Measurements from ENCODE around the gene STX10.

STX10 gene

DNA sequence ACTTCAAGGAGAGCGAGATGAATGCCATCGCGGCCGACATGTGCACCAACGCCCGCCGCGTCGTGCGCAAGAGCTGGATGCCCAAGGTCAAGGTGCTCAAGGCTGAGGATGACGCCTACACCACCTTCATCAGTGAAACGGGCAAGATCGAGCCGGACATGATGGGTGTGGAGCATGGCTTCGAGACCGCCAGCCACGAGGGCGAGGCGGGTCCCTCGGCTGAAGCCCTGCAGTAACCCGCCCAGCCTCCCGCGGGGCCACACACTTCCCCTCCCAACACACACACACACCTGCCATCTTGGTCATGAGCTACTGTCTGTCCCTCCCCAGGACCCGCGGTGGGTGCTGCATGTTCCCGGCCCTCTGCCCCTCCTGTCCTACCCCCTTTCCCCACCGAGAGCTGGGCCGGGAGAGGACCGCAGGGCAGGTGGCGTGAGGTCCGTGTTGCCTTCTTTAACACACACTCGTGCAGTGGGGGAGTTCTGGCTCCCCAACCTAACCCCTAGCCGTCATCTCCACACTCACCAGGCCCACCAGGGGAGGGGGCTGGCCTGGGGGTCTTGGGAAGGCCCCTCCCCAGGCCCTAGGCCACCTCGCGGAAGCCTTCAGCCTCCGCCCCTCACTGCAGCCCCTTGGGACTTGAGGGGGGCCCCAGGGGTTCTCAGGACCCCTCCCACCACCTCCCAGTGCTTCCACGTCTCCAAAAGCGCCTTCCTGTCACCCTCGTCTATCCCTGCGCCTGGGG is 11.8 kb downstream of the STX10 start:
- Histone ChIP-seq H3K79me2 (ENCODE audit: control insufficient read depth, low read length) (peaks cover 18% of the 10 kb centered on the region), H3K36me3 (ENCODE audit: control insufficient read depth, low read length) (peaks cover 51% of the 10 kb centered on the region), H3K4me2 (ENCODE audit: low read length) (no peak overlapping the region), H4K20me1 (ENCODE audit: control insufficient read depth, insufficient read depth, low read depth, low read length) (no peaks in the 10 kb centered on the region), H3K9me2 (replicated peaks; ENCODE audit: control insufficient read depth, low read length) (no peaks in the 10 kb centered on the region), H3K4me3 (ENCODE audit: low read length) (no peak overlapping the region), H3K27me3 (ENCODE audit: control insufficient read depth, low read length) (no peaks in the 10 kb centered on the region), H3K27ac (ENCODE audit: low read depth, low read length) (no peak overlapping the region), H3K9me3 (ENCODE audit: control insufficient read depth, insufficient read depth, low read length) (no peaks in the 10 kb centered on the region), H3K4me1 (ENCODE audit: control insufficient read depth, low read length) (no peaks in the 10 kb centered on the region), H3F3A (ENCODE audit: control insufficient read depth, insufficient read depth) (no peaks in the 10 kb centered on the region; the same call in 1 of the 2 replicates)
- TF ChIP-seq, protein P1, sequence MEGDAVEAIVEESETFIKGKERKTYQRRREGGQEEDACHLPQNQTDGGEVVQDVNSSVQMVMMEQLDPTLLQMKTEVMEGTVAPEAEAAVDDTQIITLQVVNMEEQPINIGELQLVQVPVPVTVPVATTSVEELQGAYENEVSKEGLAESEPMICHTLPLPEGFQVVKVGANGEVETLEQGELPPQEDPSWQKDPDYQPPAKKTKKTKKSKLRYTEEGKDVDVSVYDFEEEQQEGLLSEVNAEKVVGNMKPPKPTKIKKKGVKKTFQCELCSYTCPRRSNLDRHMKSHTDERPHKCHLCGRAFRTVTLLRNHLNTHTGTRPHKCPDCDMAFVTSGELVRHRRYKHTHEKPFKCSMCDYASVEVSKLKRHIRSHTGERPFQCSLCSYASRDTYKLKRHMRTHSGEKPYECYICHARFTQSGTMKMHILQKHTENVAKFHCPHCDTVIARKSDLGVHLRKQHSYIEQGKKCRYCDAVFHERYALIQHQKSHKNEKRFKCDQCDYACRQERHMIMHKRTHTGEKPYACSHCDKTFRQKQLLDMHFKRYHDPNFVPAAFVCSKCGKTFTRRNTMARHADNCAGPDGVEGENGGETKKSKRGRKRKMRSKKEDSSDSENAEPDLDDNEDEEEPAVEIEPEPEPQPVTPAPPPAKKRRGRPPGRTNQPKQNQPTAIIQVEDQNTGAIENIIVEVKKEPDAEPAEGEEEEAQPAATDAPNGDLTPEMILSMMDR (IDR thresholded peaks at IDR 0.05; ENCODE audit: low read depth, low read length, poor library complexity, severe bottlenecking), result no peak
- TF ChIP-seq EZH2phosphoT487 (IDR thresholded peaks at IDR 0.05; ENCODE audit: borderline replicate concordance, low read length), result no peak

DNA sequence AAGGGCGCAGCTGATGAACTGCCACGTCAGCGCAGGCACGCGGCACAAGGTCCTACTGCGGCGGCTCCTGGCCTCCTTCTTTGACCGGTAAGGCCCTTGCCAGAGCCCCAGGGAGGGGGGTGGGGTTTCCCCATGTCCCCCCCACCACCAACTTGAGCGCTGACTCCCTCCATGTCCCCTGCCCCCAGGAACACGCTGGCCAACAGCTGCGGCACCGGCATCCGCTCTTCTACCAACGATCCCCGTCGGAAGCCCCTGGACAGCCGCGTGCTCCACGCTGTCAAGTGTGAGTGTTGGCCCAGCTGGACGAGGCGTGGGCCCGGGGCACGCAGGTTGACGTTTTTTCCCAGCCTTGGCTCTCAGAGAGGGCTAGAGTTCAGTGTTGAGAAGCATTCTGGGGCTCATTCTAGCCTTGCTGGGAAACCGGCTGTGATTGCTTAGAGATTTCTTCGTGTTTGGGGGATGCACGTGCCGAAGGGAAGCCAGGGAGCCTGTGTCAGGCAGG is 12.8 kb downstream of the STX10 start:
- Histone ChIP-seq H3K4me2 (ENCODE audit: low read length) (no peak overlapping the region), H4K20me1 (ENCODE audit: control insufficient read depth, insufficient read depth, low read depth, low read length) (no peaks in the 10 kb centered on the region), H3K4me3 (ENCODE audit: low read length) (no peak overlapping the region), H3K27ac (ENCODE audit: low read depth, low read length) (no peak overlapping the region), H3K4me1 (ENCODE audit: control insufficient read depth, low read length) (no peaks in the 10 kb centered on the region), H3K36me3 (ENCODE audit: control insufficient read depth, low read length) (peaks cover 57% of the 10 kb centered on the region), H3K9me2 (replicated peaks; ENCODE audit: control insufficient read depth, low read length) (no peaks in the 10 kb centered on the region), H3K27me3 (ENCODE audit: control insufficient read depth, low read length) (no peaks in the 10 kb centered on the region), H3K79me2 (ENCODE audit: control insufficient read depth, low read length) (peaks cover 28% of the 10 kb centered on the region), H3K9me3 (ENCODE audit: control insufficient read depth, insufficient read depth, low read length) (no peaks in the 10 kb centered on the region), H3F3A (ENCODE audit: control insufficient read depth, insufficient read depth) (no peaks in the 10 kb centered on the region)
- TF ChIP-seq EZH2phosphoT487 (IDR thresholded peaks at IDR 0.05; ENCODE audit: borderline replicate concordance, low read length), result no peak
- TF ChIP-seq, protein P1 (IDR thresholded peaks at IDR 0.05; ENCODE audit: low read depth, low read length, poor library complexity, severe bottlenecking), result no peak

DNA sequence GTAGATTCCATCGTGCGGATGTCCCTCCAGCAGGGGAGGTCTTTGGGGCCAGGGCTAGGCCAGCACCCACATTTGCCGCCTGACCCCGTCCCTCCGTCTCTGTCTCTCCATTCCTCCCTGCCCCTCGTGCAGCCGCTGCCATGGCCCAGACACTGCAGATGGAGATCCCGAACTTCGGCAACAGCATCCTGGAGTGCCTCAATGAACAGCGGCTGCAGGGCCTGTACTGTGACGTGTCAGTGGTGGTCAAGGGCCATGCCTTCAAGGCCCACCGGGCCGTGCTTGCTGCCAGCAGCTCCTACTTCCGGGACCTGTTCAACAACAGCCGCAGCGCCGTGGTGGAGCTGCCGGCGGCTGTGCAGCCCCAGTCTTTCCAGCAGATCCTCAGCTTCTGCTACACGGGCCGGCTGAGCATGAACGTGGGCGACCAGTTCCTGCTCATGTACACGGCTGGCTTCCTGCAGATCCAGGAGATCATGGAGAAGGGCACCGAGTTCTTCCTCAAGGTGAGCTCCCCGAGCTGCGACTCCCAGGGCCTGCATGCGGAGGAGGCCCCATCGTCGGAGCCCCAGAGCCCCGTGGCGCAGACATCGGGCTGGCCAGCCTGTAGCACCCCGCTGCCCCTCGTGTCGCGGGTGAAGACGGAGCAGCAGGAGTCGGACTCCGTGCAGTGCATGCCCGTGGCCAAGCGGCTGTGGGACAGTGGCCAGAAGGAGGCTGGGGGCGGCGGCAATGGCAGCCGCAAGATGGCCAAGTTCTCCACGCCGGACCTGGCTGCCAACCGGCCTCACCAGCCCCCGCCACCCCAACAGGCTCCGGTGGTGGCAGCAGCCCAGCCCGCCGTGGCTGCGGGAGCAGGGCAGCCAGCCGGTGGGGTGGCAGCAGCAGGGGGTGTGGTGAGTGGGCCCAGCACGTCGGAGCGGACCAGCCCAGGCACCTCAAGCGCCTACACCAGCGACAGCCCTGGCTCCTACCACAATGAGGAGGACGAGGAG is 14.8 kb downstream of the STX10 start:
- Histone ChIP-seq H3K27me3 (ENCODE audit: control insufficient read depth, low read length) (no peaks in the 10 kb centered on the region), H4K20me1 (ENCODE audit: control insufficient read depth, insufficient read depth, low read depth, low read length) (peaks cover 4% of the 10 kb centered on the region; the same call in 1 of the 2 replicates), H3K4me1 (ENCODE audit: control insufficient read depth, low read length) (no peaks in the 10 kb centered on the region), H3K9me3 (ENCODE audit: control insufficient read depth, insufficient read depth, low read length) (no peaks in the 10 kb centered on the region), H3F3A (ENCODE audit: control insufficient read depth, insufficient read depth) (no peaks in the 10 kb centered on the region), H3K4me2 (ENCODE audit: low read length) (no peak overlapping the region), H3K36me3 (ENCODE audit: control insufficient read depth, low read length) (peaks cover 58% of the 10 kb centered on the region), H3K27ac (ENCODE audit: low read depth, low read length) (no peak overlapping the region), H3K9me2 (replicated peaks; ENCODE audit: control insufficient read depth, low read length) (no peaks in the 10 kb centered on the region), H3K79me2 (ENCODE audit: control insufficient read depth, low read length) (peaks cover 46% of the 10 kb centered on the region), H3K4me3 (ENCODE audit: low read length) (no peak overlapping the region)
- TF ChIP-seq, protein P1 (IDR thresholded peaks at IDR 0.05; ENCODE audit: low read depth, low read length, poor library complexity, severe bottlenecking), result no peak
- TF ChIP-seq EZH2phosphoT487 (IDR thresholded peaks at IDR 0.05; ENCODE audit: borderline replicate concordance, low read length), result no peak

Measured in DOHH2 (cell line).